Parathyroid adenoma (tissue), 2 donors: Measurements from ENCODE around the gene GRM1.

Source experiments
- H2AFZ ChIP-seq: fragments of 300-600 bp; sonication (generic); one replicate; pipeline ENCODE4 v1.7.0; 2017; ENCODE audit warnings: antibody characterized with exemption, mild to moderate bottlenecking
- H3K27ac ChIP-seq: fragments of 300-600 bp; sonication (generic); one replicate; pipeline ENCODE4 v1.7.0; 2017
- H3K27me3 ChIP-seq: fragments of 300-600 bp; sonication (generic); one replicate; pipeline ENCODE4 v1.7.0; 2017; ENCODE audit warnings: low read length; ENCODE audit not compliant: control insufficient read depth, insufficient read depth
- H3K36me3 ChIP-seq: fragments of 300-600 bp; sonication (generic); one replicate; pipeline ENCODE4 v1.7.0; 2017; ENCODE audit warnings: low read length; ENCODE audit not compliant: control insufficient read depth, insufficient read depth
- H3K4me1 ChIP-seq: fragments of 300-600 bp; sonication (generic); one replicate; pipeline ENCODE4 v1.7.0; 2017; ENCODE audit warnings: control low read depth
- H3K4me2 ChIP-seq: fragments of 300-600 bp; sonication (generic); one replicate; pipeline ENCODE4 v1.7.0; 2017; ENCODE audit warnings: low read length
- H3K4me3 ChIP-seq: fragments of 300-600 bp; sonication (generic); one replicate; pipeline ENCODE4 v1.7.0; 2017; ENCODE audit warnings: low read depth, low read length
- H3K79me2 ChIP-seq: fragments of 300-600 bp; sonication (generic); one replicate; pipeline ENCODE4 v1.7.0; 2017; ENCODE audit warnings: control low read depth
- H3K9ac ChIP-seq: fragments of 300-600 bp; sonication (generic); one replicate; pipeline ENCODE4 v1.7.0; 2017; ENCODE audit warnings: mild to moderate bottlenecking
- H3K9me3 ChIP-seq: fragments of 300-600 bp; sonication (generic); one replicate; pipeline ENCODE4 v1.7.0; 2017; ENCODE audit warnings: low read length; ENCODE audit not compliant: control insufficient read depth
- CTCF ChIP-seq: fragments of 300-600 bp; sonication (generic); IDR thresholded peaks from one replicate; pipeline ENCODE4 v1.7.0; 2017; ENCODE audit warnings: antibody characterized with exemption, mild to moderate bottlenecking
- donor health status: primary hyperparathyroidism.

GRM1 gene

GRCh38 chr6:146336191-146336590, 307.3 kb downstream of the GRM1 start:
- Histone ChIP-seq H3K36me3 (no peaks in the 10 kb centered on the region), H3K27me3 (no peaks in the 10 kb centered on the region)

GRCh38 chr6:146337376-146337775, 308.5 kb downstream of the GRM1 start:
- Histone ChIP-seq H3K4me2 (no peak overlapping the region), H3K27ac (no peak overlapping the region), H2AFZ (no peak overlapping the region), H3K27me3 (no peaks in the 10 kb centered on the region), H3K4me1 (no peaks in the 10 kb centered on the region), H3K9ac (no peak overlapping the region), H3K4me3 (no peak overlapping the region), H3K9me3 (no peaks in the 10 kb centered on the region), H3K79me2 (no peaks in the 10 kb centered on the region), H3K36me3 (no peaks in the 10 kb centered on the region)
- TF ChIP-seq CTCF, result no peak

More at GRCh38 chr6:146336191-146336590, 307.3 kb downstream of the GRM1 start:
- no peaks in the 10 kb centered on the region for H3K9me3 ChIP-seq
- H3K4me1 ChIP-seq, result no peaks in the 10 kb centered on the region
- H3K4me2 ChIP-seq, result no peak overlapping the region
- H3K79me2 ChIP-seq, result no peaks in the 10 kb centered on the region
- no peak for TF ChIP-seq CTCF
- H3K4me3 ChIP-seq, result no peak overlapping the region
- H3K27ac ChIP-seq, result no peak overlapping the region
- H2AFZ ChIP-seq, result no peak overlapping the region
- H3K9ac ChIP-seq, result no peak overlapping the region

- Histone ChIP-seq H3K4me3 (no peak overlapping the region), H3K27ac (no peak overlapping the region), H3K79me2 (no peaks in the 10 kb centered on the region), H3K27me3 (no peaks in the 10 kb centered on the region), H3K4me1 (no peaks in the 10 kb centered on the region), H3K4me2 (no peak overlapping the region), H3K36me3 (no peaks in the 10 kb centered on the region), H3K9ac (no peak overlapping the region), H2AFZ (no peak overlapping the region), H3K9me3 (no peaks in the 10 kb centered on the region)
- TF ChIP-seq CTCF, result no peak
These were observed 310.9 kb downstream of the GRM1 start for GRCh38 chr6:146339716-146340115.

- TF ChIP-seq CTCF, result no peak
These were observed 312.8 kb downstream of the GRM1 start for GRCh38 chr6:146341493-146342230.

GRCh38 chr6:146345598-146345997, 316.7 kb downstream of the GRM1 start:
- Histone ChIP-seq H2AFZ (no peak overlapping the region), H3K9ac (no peak overlapping the region), H3K4me3 (no peak overlapping the region), H3K9me3 (no peaks in the 10 kb centered on the region), H3K27me3 (no peaks in the 10 kb centered on the region), H3K79me2 (no peaks in the 10 kb centered on the region), H3K27ac (no peak overlapping the region), H3K36me3 (no peaks in the 10 kb centered on the region), H3K4me1 (no peaks in the 10 kb centered on the region), H3K4me2 (no peak overlapping the region)
- TF ChIP-seq CTCF, result no peak

More at GRCh38 chr6:146341493-146342230, 312.8 kb downstream of the GRM1 start:
- Histone ChIP-seq H3K36me3 (no peaks in the 10 kb centered on the region), H3K27ac (no peak overlapping the region), H3K27me3 (no peaks in the 10 kb centered on the region), H2AFZ (no peak overlapping the region), H3K4me1 (no peaks in the 10 kb centered on the region), H3K4me2 (no peak overlapping the region), H3K4me3 (no peak overlapping the region), H3K79me2 (no peaks in the 10 kb centered on the region), H3K9ac (no peak overlapping the region), H3K9me3 (no peaks in the 10 kb centered on the region)
